ENCODE data around the gene ENDOU.

ENDOU gene

DNA sequence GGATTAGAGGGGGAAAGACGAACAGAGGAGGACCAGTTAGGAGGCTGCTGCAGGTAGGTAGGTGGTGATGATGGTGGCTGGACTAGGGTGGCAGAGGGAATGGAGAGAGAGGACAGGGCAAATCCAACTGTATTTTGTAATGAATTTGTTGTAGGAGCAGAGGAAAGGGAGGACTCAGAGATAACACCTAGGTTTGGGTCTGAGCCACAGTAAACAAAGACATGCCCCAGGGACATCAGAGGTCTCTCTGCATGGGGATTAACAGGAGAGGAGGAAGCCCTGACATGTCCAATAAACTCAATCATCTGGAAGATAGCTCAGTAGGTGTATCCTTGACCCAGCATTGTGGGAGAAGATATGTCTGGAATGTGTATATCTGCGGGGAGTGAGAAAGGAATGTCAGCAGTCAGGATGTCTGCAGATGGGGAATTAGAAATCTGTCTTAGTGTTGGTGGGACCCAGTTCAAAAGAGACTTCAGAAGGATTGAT is 43.1 kb upstream of the ENDOU start:
- peak; percentile 33 for ATAC-seq
- TF ChIP-seq ZNF70 (CRISPR knock-in tag; IDR thresholded peaks at IDR 0.05) (no peak), ZFP30 (CRISPR knock-in tag; IDR thresholded peaks at IDR 0.05) (no peak), RARB (CRISPR knock-in tag; IDR thresholded peaks at IDR 0.05) (no peak), ZNF8 (CRISPR knock-in tag; IDR thresholded peaks at IDR 0.05) (no peak), GLIS3 (CRISPR knock-in tag; IDR thresholded peaks at IDR 0.05) (no peak), ESRRG (CRISPR knock-in tag; IDR thresholded peaks at IDR 0.05) (no peak), ZFP3 (CRISPR knock-in tag; IDR thresholded peaks at IDR 0.05) (no peak), TOX (CRISPR knock-in tag; IDR thresholded peaks at IDR 0.05; ENCODE audit: borderline replicate concordance) (no peak), ISL1 (CRISPR knock-in tag; IDR thresholded peaks at IDR 0.05) (0 out of 2 replicates have a peak, but pooled peaks have one; percentile 18), OSR1 (CRISPR knock-in tag; IDR thresholded peaks at IDR 0.05) (no peak), CSDC2 (CRISPR knock-in tag; IDR thresholded peaks at IDR 0.05) (no peak)
- TF ChIP-seq, protein P1, sequence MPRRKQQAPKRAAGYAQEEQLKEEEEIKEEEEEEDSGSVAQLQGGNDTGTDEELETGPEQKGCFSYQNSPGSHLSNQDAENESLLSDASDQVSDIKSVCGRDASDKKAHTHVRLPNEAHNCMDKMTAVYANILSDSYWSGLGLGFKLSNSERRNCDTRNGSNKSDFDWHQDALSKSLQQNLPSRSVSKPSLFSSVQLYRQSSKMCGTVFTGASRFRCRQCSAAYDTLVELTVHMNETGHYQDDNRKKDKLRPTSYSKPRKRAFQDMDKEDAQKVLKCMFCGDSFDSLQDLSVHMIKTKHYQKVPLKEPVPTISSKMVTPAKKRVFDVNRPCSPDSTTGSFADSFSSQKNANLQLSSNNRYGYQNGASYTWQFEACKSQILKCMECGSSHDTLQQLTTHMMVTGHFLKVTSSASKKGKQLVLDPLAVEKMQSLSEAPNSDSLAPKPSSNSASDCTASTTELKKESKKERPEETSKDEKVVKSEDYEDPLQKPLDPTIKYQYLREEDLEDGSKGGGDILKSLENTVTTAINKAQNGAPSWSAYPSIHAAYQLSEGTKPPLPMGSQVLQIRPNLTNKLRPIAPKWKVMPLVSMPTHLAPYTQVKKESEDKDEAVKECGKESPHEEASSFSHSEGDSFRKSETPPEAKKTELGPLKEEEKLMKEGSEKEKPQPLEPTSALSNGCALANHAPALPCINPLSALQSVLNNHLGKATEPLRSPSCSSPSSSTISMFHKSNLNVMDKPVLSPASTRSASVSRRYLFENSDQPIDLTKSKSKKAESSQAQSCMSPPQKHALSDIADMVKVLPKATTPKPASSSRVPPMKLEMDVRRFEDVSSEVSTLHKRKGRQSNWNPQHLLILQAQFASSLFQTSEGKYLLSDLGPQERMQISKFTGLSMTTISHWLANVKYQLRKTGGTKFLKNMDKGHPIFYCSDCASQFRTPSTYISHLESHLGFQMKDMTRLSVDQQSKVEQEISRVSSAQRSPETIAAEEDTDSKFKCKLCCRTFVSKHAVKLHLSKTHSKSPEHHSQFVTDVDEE (CRISPR knock-in tag; IDR thresholded peaks at IDR 0.05): 0 out of 2 replicates have a peak, but pooled peaks have one; percentile 19
- TF ChIP-seq, protein P2, sequence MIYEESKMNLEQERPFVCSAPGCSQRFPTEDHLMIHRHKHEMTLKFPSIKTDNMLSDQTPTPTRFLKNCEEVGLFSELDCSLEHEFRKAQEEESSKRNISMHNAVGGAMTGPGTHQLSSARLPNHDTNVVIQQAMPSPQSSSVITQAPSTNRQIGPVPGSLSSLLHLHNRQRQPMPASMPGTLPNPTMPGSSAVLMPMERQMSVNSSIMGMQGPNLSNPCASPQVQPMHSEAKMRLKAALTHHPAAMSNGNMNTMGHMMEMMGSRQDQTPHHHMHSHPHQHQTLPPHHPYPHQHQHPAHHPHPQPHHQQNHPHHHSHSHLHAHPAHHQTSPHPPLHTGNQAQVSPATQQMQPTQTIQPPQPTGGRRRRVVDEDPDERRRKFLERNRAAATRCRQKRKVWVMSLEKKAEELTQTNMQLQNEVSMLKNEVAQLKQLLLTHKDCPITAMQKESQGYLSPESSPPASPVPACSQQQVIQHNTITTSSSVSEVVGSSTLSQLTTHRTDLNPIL (CRISPR knock-in tag; IDR thresholded peaks at IDR 0.05; ENCODE audit: low read depth): no peak

DNA sequence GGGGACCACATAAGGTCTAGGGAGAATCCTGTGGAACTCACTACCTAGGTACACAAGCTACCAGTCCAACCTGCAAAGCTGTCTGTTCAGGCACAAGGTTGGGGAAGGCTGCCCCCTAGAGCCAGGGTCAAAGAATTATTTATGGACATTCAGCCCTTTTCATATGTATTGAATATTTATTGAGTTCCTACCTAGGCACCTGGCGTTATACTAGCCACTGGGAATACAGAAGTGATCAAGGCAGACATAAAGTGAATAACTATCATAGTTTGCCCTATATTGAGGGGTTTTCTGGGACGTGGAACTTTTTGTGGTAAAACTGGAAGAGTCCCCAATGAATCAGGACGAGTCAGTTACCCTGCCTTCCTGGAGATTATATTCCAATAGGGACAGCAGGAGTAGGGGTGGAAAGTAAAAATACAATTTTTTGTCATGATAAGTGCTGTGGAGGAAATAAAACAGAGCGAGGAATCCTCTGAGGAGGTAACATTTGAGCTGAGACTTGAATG is 42.0 kb upstream of the ENDOU start:
- TF ChIP-seq, protein P3, sequence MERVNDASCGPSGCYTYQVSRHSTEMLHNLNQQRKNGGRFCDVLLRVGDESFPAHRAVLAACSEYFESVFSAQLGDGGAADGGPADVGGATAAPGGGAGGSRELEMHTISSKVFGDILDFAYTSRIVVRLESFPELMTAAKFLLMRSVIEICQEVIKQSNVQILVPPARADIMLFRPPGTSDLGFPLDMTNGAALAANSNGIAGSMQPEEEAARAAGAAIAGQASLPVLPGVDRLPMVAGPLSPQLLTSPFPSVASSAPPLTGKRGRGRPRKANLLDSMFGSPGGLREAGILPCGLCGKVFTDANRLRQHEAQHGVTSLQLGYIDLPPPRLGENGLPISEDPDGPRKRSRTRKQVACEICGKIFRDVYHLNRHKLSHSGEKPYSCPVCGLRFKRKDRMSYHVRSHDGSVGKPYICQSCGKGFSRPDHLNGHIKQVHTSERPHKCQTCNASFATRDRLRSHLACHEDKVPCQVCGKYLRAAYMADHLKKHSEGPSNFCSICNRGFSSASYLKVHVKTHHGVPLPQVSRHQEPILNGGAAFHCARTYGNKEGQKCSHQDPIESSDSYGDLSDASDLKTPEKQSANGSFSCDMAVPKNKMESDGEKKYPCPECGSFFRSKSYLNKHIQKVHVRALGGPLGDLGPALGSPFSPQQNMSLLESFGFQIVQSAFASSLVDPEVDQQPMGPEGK (CRISPR knock-in tag; IDR thresholded peaks at IDR 0.05; ENCODE audit: borderline replicate concordance): no peak
- no peak for TF ChIP-seq GLIS3 (CRISPR knock-in tag; IDR thresholded peaks at IDR 0.05)
- TF ChIP-seq ZFP3 (CRISPR knock-in tag; IDR thresholded peaks at IDR 0.05): no peak
- TF ChIP-seq ESRRG (CRISPR knock-in tag; IDR thresholded peaks at IDR 0.05): no peak
- TF ChIP-seq, protein P2 (CRISPR knock-in tag; IDR thresholded peaks at IDR 0.05; ENCODE audit: low read depth): no peak
- no peak for TF ChIP-seq TCF4 (CRISPR knock-in tag; IDR thresholded peaks at IDR 0.05; ENCODE audit: borderline replicate concordance)
- TF ChIP-seq OSR1 (CRISPR knock-in tag; IDR thresholded peaks at IDR 0.05): no peak
- TF ChIP-seq ISL1 (CRISPR knock-in tag; IDR thresholded peaks at IDR 0.05): no peak
- TF ChIP-seq, protein P4, sequence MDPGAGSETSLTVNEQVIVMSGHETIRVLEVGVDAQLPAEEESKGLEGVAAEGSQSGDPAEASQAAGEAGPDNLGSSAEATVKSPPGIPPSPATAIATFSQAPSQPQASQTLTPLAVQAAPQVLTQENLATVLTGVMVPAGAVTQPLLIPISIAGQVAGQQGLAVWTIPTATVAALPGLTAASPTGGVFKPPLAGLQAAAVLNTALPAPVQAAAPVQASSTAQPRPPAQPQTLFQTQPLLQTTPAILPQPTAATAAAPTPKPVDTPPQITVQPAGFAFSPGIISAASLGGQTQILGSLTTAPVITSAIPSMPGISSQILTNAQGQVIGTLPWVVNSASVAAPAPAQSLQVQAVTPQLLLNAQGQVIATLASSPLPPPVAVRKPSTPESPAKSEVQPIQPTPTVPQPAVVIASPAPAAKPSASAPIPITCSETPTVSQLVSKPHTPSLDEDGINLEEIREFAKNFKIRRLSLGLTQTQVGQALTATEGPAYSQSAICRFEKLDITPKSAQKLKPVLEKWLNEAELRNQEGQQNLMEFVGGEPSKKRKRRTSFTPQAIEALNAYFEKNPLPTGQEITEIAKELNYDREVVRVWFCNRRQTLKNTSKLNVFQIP (CRISPR knock-in tag; IDR thresholded peaks at IDR 0.05; ENCODE audit: borderline replicate concordance, low read depth): no peak
- TF ChIP-seq ZNF565 (CRISPR knock-in tag; conservative IDR thresholded peaks at IDR 0.05; ENCODE audit: low read depth): no peak
- peak; percentile 32; the same call in 2 of the 3 replicates for ATAC-seq

DNA sequence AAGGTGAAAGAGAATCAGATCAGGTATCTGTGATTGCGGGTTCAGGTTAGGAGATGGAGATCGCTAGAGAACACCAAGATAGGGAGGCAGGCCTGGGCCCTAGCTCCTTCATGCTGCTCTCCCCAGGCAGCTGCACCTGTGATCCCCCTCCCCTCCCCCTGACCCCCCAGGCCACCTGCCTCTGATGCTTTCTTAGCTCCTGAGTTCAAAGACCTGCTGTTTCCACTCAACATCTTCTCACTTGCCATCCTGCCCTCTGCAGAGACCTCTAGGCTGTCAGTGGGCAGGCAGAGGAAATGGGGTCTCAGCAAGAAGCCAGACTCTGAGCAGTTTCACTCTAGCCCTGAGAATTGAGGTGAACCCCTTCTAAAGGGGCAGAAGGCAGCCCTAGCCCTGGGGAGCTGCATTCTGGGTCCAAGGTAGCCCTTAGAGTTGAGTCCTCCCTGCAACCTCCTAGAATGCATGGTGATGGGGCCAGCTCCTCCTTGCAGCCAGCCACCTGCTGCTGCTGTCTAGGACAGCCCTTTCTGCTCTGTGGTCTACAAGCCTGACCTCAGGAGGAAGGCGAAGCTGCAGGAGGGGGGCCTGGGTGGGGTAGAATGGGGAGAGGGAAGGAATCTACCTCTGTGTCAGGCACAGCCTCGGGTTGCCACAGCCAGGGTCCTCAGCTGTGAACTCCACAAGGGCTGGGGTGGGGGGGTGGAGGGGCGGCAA is 41.4 kb upstream of the ENDOU start:
- ATAC-seq: no peak
- TF ChIP-seq ZNF70 (CRISPR knock-in tag; IDR thresholded peaks at IDR 0.05) (no peak), BACH2 (CRISPR knock-in tag; IDR thresholded peaks at IDR 0.05; ENCODE audit: borderline replicate concordance) (no peak), RARB (CRISPR knock-in tag; IDR thresholded peaks at IDR 0.05) (no peak), PPARA (CRISPR knock-in tag; IDR thresholded peaks at IDR 0.05; ENCODE audit: borderline replicate concordance) (no peak), GLIS3 (CRISPR knock-in tag; IDR thresholded peaks at IDR 0.05) (no peak), ARNTL (CRISPR knock-in tag; IDR thresholded peaks at IDR 0.05; ENCODE audit: borderline replicate concordance, low read depth) (no peak), ZC3H10 (CRISPR knock-in tag; IDR thresholded peaks at IDR 0.05) (no peak), ZFP30 (CRISPR knock-in tag; IDR thresholded peaks at IDR 0.05) (no peak), TOX (CRISPR knock-in tag; IDR thresholded peaks at IDR 0.05; ENCODE audit: borderline replicate concordance) (no peak), ZFP3 (CRISPR knock-in tag; IDR thresholded peaks at IDR 0.05) (no peak), ISL1 (CRISPR knock-in tag; IDR thresholded peaks at IDR 0.05) (no peak), TCF4 (CRISPR knock-in tag; IDR thresholded peaks at IDR 0.05; ENCODE audit: borderline replicate concordance) (no peak), ESRRG (CRISPR knock-in tag; IDR thresholded peaks at IDR 0.05) (no peak)
- TF ChIP-seq, protein P5, sequence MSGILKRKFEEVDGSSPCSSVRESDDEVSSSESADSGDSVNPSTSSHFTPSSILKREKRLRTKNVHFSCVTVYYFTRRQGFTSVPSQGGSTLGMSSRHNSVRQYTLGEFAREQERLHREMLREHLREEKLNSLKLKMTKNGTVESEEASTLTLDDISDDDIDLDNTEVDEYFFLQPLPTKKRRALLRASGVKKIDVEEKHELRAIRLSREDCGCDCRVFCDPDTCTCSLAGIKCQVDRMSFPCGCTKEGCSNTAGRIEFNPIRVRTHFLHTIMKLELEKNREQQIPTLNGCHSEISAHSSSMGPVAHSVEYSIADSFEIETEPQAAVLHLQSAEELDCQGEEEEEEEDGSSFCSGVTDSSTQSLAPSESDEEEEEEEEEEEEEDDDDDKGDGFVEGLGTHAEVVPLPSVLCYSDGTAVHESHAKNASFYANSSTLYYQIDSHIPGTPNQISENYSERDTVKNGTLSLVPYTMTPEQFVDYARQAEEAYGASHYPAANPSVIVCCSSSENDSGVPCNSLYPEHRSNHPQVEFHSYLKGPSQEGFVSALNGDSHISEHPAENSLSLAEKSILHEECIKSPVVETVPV (CRISPR knock-in tag; IDR thresholded peaks at IDR 0.05): no peak
- TF ChIP-seq, protein P1 (CRISPR knock-in tag; IDR thresholded peaks at IDR 0.05): no peak

All from SK-N-SH treated with all-trans-retinoic acid at 6 μM for 48 hours (cell line).